Heart left ventricle (tissue), 16 donors: Measurements from ENCODE around the gene NPPB. TPM values are rescaled to one million over a fixed set of nuclear protein-coding genes. Genes with fewer than 3 reads are reported as not detected.

Source experiments
- ATAC-seq, 4 donors: fragments of 200-7000 bp; cut with Tn5 transposase; one replicate each; pipeline ENCODE4 v1.9.1; 2020 to 2022; ENCODE audit warnings: moderate library complexity in 4 of 4, mild to moderate bottlenecking in 3 of 4, moderate number of reproducible peaks in 1 of 4
- DNase-seq, 5 donors: peaks; one replicate each; pipeline ENCODE4 v3.0.0-alpha.2; 2020
- H3K27ac ChIP-seq, 12 donors: fragments of 200-600 bp; sonication (generic) in 4 of 12; one replicate each; pipeline versions ENCODE4 v1.5.0 to v1.8.0; 2016 to 2022; ENCODE audit warnings: mild to moderate bottlenecking in 2 of 12
- H3K27me3 ChIP-seq, 9 donors: fragments of 200-600 bp; sonication (generic) in 2 of 9; one replicate each; pipeline versions ENCODE4 v1.5.1 to v1.8.0; 2016 to 2022; ENCODE audit warnings: mild to moderate bottlenecking in 3 of 9
- H3K36me3 ChIP-seq, 9 donors: fragments of 200-600 bp; sonication (generic) in 2 of 9; one replicate each; pipeline versions ENCODE4 v1.5.0 to v1.8.0; 2018 to 2022; ENCODE audit warnings: mild to moderate bottlenecking in 2 of 9
- H3K4me1 ChIP-seq, 12 donors: fragments of 200-600 bp; sonication (generic) in 4 of 12; one replicate each; pipeline versions ENCODE4 v1.5.0 to v1.8.0; 2016 to 2022; ENCODE audit warnings: mild to moderate bottlenecking in 3 of 12
- H3K4me3 ChIP-seq, 12 donors: fragments of 200-600 bp; sonication (generic) in 4 of 12; one replicate each; pipeline versions ENCODE4 v1.5.0 to v1.8.0; 2017 to 2022; ENCODE audit warnings: mild to moderate bottlenecking in 9 of 12, moderate library complexity in 4 of 12
- H3K9me3 ChIP-seq, 12 donors: fragments of 200-600 bp; sonication (generic) in 4 of 12; one replicate each; pipeline versions ENCODE4 v1.5.0 to v1.8.0; 2016 to 2022; ENCODE audit warnings: mild to moderate bottlenecking in 1 of 12
- CTCF ChIP-seq, 12 donors: fragments of 200-600 bp; sonication (generic) in 4 of 12; IDR thresholded peaks; one replicate each; pipeline versions ENCODE4 v1.5.0 to v1.8.0; 2018 to 2022; ENCODE audit warnings: antibody characterized with exemption in 12 of 12, mild to moderate bottlenecking in 5 of 12
- POLR2A ChIP-seq, 2 donors: fragments of 450-650 bp; IDR thresholded peaks; one replicate each; pipeline ENCODE4 v1.6.1; 2017; ENCODE audit warnings: antibody characterized with exemption in 2 of 2, mild to moderate bottlenecking in 2 of 2, moderate library complexity in 2 of 2
- WGBS, 4 donors: extraction: QIAGEN DNeasy Blood & Tissue Kit in 2 of 4; methylation state at CpG; one replicate each; pipeline versions ENCODE4 v1.1.5 to v1.1.7; 2013 to 2018; 5-methylcytosine and 5-hydroxymethylcytosine counted together
- intact Hi-C, 10 donors: fragments of 100-400 bp; cut with DNase I; formaldehyde crosslinking; loops; one replicate each; pipeline versions ENCODE4 v1.11.1 to v1.14.2; 2022
- polyA plus RNA-seq, 2 donors: library from polyadenylated mRNA; stranded (reverse); fragments of 200-250 nt; gene quantifications; one replicate each; pipeline ENCODE4 v1.2.3, GENCODE V29; 2013
- total RNA-seq, 9 donors: library from RNA; depleted of rRNA in 2 of 9; stranded (reverse); fragments of >200 nt in 2 of 9; fragmentation: NEBNext Ultra II Directional in 3 of 9; extraction: Animal tissue kit (Norgen Biotek cat#: 25700) in 3 of 9; gene quantifications; one replicate each; pipeline versions ENCODE4 v1.1.0 to v1.2.4, GENCODE V29; 2016 to 2023
- donor health status: ischemic (EF 13 %, LVEDD 7.1; RV severe dilation, severe dysfunction).
- donor health status: healthy with polysubstance abuse.
- donor health status: DM: no; HTN: yes; CAD: no.
- donor health status: DM: no; HTN: no; CAD: no.
- donor health status: ischemic (EF 25% LVEDD 6.9; RV normal size, moderate dysfunction).
- donor health status: ischemic (EF 25% LVEDD 5.7; RV mildly dilated, moderate dysfunction).
- donor health status: healthy.
- donor health status: DM: yes; HTN: yes; CAD: no.
- donor health status: ischemic (EF 35%, LVEDD 5.7; RV mildly dilated, moderate dysfunction).
- donor health status: nonischemic (EF 11% LVEDD 7.7; RV severe dilation, severe dysfunction).
- donor health status: DM: yes; HTN: yes; CAD: no.
- donor health status: PGD.
- donor health status: ischemic (EF 29% LVEDD 5.4; RV normal size, mild dysfunction).
- donor health status: nonischemic (EF 23%, LVEDD 6.1; RV moderate dilation, normal function).

The NPPB gene
- total and polyA plus RNA-seq, 11 donors = 14.4 to 7,924 (median 252) TPM

- intact Hi-C loops = no loop called here
- WGBS, 4 donors = 86 to 90% (median 88%) methylated on average over 3 of the region's 3 CpGs
- TF ChIP-seq CTCF (IDR thresholded peaks at IDR 0.05) (no peak), POLR2A (IDR thresholded peaks at IDR 0.05) (no peak)
- no peak overlapping the region for H3K27ac ChIP-seq
- H3K36me3 ChIP-seq = no peaks in the 10 kb centered on the region
- no peak overlapping the region for H3K4me3 ChIP-seq
- ATAC-seq = no peak
- peaks cover 0 to 15% (median 7%) of the 10 kb centered on the region in 12 donors for H3K4me1 ChIP-seq
- H3K9me3 ChIP-seq = no peaks in the 10 kb centered on the region
- H3K27me3 ChIP-seq = peaks cover 0 to 2% (median 0%) of the 10 kb centered on the region in 9 donors
- DNase-seq = no peak
These were observed 10.4 kb upstream of the NPPB start for GRCh38 chr1:11869104-11869503.

- no peak overlapping the region for H3K27ac ChIP-seq
- no peak overlapping the region for H3K4me3 ChIP-seq
- peaks cover 0 to 2% (median 0%) of the 10 kb centered on the region in 9 donors for H3K27me3 ChIP-seq
- peaks cover 0 to 9% (median 2%) of the 10 kb centered on the region in 12 donors for H3K4me1 ChIP-seq
- intact Hi-C loops = no loop called here
- ATAC-seq (no peak), DNase-seq (no peak)
- 86 to 91% (median 89%) methylated on average over 13 of the region's 13 CpGs for WGBS, 4 donors
- H3K9me3 ChIP-seq = no peaks in the 10 kb centered on the region
- TF ChIP-seq POLR2A (IDR thresholded peaks at IDR 0.05) (no peak), CTCF (IDR thresholded peaks at IDR 0.05) (no peak)
- H3K36me3 ChIP-seq = no peaks in the 10 kb centered on the region
These were observed 9.7 kb upstream of the NPPB start for GRCh38 chr1:11868331-11868980.

GRCh38 chr1:11862890-11863289 lies 4.1 kb upstream of the NPPB start:
- Histone ChIP-seq H3K9me3 (no peaks in the 10 kb centered on the region), H3K27ac (no peak overlapping the region), H3K4me3 (no peak overlapping the region), H3K4me1 (peaks cover 0 to 12% (median 0%) of the 10 kb centered on the region in 12 donors), H3K27me3 (peaks cover 12 to 39% (median 25%) of the 10 kb centered on the region in 9 donors), H3K36me3 (no peaks in the 10 kb centered on the region)
- DNase-seq = no peak
- ATAC-seq = no peak
- 43 to 57% (median 48%) methylated on average over 6 of the region's 6 CpGs for WGBS, 4 donors
- TF ChIP-seq CTCF (IDR thresholded peaks at IDR 0.05) = no peak
- no peak for TF ChIP-seq POLR2A (IDR thresholded peaks at IDR 0.05)
- intact Hi-C loops = no loop called here

GRCh38 chr1:11860587-11860986 lies 1.8 kb upstream of the NPPB start:
- WGBS, 4 donors = 41 to 59% (median 56%) methylated on average over 1 of the region's 1 CpG
- no peak for TF ChIP-seq POLR2A (IDR thresholded peaks at IDR 0.05)
- no peak for TF ChIP-seq CTCF (IDR thresholded peaks at IDR 0.05)
- H3K4me3 ChIP-seq = no peak overlapping the region
- no peak overlapping the region for H3K27ac ChIP-seq
- peaks cover 12 to 45% (median 29%) of the 10 kb centered on the region in 9 donors for H3K27me3 ChIP-seq
- no peaks in the 10 kb centered on the region for H3K9me3 ChIP-seq
- ATAC-seq (no peak), DNase-seq (no peak)
- H3K4me1 ChIP-seq = peaks cover 0 to 12% (median 0%) of the 10 kb centered on the region in 12 donors
- H3K36me3 ChIP-seq = no peaks in the 10 kb centered on the region
- intact Hi-C loops = no loop called here
